TTC549 (cell line): ENCODE data around the gene MGAT4A.
"Not testable (repeated sequence)": the region's sequence is repeated elsewhere in the genome, so short reads cannot be mapped to it uniquely, and the experiment has no call there.

Experiments used
- FAIRE-seq: peaks from 2 replicates; lab custom pipeline; 2012; peaks lifted over from hg19 to GRCh38; lab: Jason Lieb, UNC

MGAT4A gene

GRCh38 chr2:98759338-98759737 lies 28.4 kb upstream of the MGAT4A start:
- FAIRE-seq: no peak

DNA sequence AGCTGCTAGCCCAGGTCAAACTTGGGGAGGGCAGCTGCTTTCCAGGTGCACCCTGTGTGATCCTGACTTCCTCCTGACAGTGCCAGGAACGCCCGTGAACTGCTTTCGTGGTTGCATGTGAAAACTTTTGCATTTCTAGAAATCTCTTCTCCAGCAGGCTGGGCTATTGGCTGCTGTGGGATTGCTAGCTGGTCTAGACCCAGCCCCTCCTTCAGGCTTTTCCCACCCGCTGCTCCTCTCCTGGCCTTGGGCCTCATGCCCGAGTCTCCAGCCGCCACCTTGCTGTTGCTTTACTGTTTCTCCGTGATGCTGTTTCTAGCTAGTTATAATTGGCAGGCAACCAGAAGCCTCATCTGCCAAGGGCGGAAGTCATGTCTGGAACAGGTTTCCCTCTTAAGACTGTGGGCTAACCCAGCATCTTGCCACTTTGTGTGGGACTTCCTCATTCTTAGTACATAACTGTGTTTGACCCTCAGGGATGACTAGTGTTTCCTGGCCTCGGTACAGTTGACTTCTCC lies 27.0 kb upstream of the MGAT4A start:
- FAIRE-seq: no peak

DNA sequence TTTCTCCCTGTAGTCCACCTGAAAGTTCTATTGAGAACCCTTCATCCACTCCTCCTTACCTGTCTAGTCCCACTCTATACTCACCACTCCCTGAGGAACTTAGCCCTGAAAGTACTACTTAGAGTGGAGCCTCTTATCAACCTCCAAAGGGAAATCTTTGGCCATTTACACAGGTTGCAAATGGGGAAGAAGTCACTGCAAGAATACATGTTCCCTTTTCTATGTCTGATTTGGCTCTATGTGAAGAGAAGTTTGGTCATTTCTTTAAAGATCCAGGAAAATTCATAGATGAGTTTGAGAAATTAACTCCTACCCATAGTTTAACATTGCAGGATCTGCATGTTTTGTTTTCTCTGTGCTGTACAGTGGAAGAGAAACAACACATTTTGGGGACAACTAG lies 22.9 kb upstream of the MGAT4A start:
- no peak for FAIRE-seq

- not testable (repeated sequence) for FAIRE-seq
Measured at GRCh38 chr2:98752711-98753110, 21.8 kb upstream of the MGAT4A start.

GRCh38 chr2:98751748-98752147 lies 20.8 kb upstream of the MGAT4A start:
- no peak for FAIRE-seq

DNA sequence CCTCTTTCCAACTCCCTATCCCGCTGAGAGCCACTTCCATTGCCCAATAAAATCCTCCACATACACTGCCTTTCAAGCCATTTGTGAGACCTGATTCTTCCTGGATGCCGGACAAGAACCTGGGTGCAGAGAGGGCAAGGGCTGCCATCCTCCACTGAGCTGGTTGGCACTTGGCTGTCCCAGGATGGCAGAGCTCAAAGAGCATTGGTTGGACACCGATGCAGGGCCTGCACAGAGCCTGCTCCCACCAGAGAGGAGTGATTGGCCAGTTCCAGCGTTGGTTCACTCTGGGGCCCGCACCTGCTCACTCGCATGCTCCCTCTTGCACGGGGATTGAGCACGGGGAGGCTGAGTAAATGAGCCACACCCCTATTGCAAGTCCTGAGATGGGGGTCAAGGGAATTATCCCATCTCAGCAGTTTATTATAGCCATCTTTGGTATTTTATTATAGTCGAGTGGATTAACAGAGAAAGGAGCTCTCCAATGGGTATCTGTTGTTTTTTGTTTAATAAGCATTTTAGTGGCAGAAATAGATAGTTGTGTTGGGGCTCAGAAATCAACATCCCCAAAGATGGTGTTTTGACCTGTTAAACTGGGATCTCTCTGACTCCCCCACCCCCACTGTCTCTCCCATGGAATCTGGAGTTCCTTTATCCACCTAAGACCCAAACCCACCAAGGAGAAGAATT lies 19.8 kb upstream of the MGAT4A start:
- no peak for FAIRE-seq

GRCh38 chr2:98749066-98749450 lies 18.1 kb upstream of the MGAT4A start:
- FAIRE-seq: no peak

DNA sequence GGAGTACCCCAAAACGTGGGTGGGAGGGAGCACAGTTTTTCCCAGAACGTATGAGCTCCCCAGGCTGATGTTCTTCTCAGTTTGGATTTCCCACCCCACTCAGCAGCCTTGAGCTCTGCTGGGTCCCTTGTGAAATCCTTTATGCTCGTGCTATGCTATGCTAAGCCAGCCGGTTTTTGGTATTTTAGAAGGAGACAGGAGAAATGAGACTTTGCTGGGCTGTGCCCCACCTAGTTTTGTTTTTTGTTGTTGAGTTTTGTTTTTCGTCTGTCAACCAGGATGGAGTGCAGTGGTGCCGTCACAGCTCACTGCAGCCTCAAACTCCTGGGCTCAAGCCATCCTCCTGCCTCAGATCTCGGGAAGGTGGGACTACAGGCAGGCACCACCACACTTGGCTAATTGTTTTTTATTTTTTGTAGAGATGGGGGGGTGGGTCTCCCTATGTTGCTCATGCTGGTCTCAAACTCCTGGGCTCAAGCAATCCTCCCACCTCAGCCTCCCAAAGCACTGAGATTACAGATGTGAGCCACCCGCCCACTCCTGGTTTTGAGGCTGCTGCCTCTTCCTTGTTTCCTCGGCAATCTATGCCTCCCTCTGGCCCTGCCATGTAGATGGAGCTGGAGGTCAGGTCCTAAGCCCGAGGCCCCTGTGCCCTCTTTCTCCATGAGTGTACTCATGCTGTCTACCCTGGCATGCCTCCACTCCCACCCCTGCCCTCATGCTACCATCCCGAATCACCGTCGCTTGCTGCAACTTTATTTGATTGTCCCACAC lies 17.5 kb upstream of the MGAT4A start:
- FAIRE-seq: no peak

DNA sequence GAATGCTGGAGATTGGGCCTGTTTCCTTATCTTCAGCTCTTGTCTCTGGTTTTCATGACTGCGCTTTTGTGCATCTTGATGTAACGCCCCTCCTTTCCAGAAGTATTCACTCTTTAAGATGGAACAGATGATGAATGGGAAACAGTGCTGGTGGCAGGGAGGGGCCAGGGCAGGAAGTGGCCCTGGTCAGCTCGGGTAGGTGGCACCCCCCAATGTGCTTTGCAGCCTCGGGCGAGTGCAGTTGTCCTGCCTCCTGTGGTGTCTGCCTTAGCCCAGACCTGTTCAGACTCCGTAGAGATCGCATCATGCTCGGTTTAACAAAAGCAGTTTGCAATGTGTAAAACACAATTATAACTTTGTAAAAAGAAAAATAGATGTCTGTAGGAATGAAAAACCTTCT lies 17.0 kb upstream of the MGAT4A start:
- no peak for FAIRE-seq

DNA sequence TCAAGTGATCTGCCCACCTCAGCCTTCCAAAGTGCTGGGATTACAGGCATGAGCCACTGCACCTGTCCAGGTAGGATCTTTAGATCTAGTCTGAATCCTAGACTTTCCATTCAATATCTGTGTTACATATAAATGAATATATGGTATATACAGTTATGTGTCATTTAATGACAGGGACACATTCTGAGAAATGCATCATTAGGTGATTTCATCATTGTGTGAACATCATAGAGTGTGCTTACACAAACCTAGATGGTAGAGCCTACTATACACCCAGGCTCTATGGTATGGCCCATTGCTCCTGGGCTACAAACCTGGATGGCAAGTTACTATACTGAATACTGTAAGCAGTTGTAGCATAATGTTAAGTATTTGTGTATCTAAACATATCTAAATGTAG lies 15.5 kb upstream of the MGAT4A start:
- no peak for FAIRE-seq

- FAIRE-seq: no peak
Measured at GRCh38 chr2:98744595-98744994, 13.7 kb upstream of the MGAT4A start.

GRCh38 chr2:98743835-98744234 lies 12.9 kb upstream of the MGAT4A start:
- no peak for FAIRE-seq

GRCh38 chr2:98739020-98739419 lies 8.1 kb upstream of the MGAT4A start:
- no peak for FAIRE-seq

- no peak for FAIRE-seq
Measured at GRCh38 chr2:98738304-98738703, 7.4 kb upstream of the MGAT4A start.

DNA sequence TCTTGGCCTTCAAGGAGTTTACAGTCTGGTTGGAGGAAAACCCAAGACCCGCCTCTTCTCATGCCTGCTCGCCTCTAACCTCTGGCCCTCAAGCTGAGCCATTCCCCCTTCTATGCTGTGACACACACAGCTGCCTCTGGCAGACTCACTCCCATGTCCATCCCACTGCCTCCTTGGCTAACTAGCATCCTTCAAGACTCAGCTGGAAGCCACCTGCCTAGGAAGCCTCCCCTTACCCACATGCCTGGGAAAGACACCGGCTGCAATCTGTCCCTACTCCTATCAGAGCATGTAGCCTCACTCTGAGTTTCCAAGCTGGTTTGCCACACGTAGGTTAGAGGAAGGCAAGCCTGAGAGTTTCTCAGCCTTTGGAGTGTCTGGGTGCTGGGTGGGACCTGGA lies 6.9 kb upstream of the MGAT4A start:
- FAIRE-seq: no peak

- FAIRE-seq: no peak
Measured at GRCh38 chr2:98736464-98736889, 5.5 kb upstream of the MGAT4A start.

- FAIRE-seq: no peak
Measured at GRCh38 chr2:98734823-98735260, 3.9 kb upstream of the MGAT4A start.

DNA sequence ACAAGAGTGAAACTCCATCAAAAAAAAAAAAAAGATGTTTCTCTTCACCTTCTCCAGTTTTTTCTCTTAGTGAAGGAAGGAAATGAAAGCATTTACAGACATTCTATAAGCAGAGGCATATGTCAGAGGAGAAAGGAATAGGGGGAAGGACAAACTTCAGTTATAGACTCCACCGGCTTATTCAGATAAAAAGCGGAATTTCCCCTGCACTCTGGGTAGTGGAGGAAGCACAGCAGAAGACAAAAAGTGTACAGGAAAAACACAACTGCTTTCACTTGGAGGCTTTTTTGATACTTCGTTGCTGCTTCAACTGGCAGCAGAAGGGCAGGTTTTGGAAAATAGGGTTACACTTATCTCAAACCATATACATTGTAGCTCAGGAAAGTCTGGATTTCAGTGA lies 3.2 kb upstream of the MGAT4A start:
- no peak for FAIRE-seq

DNA sequence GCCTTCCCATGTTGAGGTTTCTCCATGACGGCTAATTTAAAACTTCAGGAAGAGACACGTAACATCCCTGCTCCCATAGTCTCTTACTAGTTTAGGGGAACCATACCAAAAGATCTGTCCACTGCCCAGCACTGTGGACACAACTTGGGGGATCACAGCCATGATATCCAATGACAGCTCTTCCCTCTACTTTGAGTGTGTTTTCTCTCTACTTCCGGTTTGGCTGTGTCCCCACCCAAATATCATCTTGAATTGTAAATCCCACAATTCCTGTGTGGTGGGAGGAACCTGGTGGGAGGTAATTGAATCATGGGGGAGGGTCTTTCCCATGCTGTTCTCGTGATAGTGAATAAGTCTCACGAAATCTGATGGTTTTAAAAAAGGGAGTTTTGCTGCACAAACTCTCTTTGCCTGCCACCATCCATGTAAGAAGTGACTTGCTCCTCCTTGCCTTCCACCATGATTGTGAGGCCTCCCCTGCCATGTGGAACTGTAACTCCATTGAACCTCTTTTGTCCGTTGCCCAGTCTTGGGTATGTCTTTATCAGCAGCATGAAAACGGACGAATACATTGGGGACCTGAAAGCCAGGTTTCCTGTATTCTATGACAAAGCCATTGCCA lies 1.6 kb upstream of the MGAT4A start:
- no peak for FAIRE-seq

- FAIRE-seq: no peak
Measured at GRCh38 chr2:98731894-98732349, 990 bp upstream of the MGAT4A start.

DNA sequence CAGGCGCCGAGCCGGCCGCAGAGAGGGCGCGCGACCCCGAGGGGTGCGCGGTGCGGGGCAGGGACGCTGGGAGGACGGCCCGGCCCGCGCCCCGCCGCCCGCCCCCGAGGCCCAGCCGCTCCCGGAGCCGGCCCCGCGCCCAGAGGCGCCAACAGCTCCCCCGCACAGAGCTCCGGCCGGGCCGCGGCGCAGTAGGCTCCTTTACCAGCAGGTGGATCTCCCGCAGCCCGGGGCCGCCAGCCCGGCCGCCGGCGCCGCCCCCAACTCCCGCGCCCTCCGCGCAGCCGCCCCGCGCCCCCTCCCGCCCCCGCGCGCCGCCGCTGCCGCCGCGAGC lies 258 bp downstream of the MGAT4A start:
- no peak for FAIRE-seq

DNA sequence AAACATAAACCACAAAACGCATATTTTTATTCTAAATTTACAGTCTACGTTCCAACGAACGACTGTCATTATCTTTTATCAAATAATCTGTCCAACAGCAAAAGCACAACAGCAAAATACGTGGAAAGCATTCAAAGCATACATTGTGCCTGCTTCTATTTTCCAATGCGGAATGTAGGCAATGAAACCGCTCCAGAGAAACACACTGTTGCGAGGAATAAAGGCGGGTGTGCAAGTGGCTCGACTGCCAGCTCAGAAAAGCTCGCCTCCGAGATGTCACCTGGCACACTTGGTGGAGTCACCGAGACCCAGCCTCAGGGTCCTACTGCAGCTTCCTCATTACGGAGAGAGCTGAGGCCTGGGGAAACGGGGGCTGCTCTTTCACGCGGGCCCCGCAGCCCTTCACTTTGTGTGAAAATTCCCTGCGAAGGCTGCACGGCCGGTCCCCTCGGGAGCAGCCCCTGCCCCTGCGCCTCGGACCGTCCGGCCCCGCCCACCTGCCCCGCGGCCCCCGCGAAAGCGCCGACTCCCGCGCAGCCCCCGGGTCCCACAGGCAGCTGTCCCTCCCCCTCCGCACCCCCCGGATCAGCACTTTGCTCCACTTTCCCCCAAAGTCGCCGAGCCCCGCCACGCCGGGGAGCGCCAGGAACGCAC lies 752 bp downstream of the MGAT4A start:
- FAIRE-seq: no peak

DNA sequence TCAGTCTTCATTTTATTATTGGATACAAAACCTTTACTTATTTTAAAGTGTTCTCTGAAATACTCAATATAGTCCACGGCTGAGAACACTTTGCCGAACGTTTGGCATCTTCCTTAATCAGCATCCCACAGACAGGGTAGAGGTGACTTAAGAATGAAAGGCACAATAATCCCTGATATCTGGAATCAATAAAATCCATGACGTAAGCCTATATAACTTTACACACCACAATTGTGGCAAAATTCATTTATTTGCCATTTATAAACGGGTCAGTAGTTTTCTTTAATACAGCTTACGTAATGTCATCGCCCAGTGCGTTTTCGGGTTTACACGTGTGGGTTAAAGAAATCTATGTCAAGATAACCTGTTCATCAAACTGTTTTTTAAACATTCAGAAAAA lies 1.3 kb downstream of the MGAT4A start:
- no peak for FAIRE-seq
